Fibroblast of lung (primary cell): ENCODE results near the gene PLCG2. TPM values are rescaled to one million over a fixed set of nuclear protein-coding genes. Genes with fewer than 3 reads are reported as not detected.

Experiments used
- DNase-seq, 2 donors: peaks; one replicate each; pipeline versions ENCODE4 v3.0.0 to v3.0.0-alpha.2; 2010; ENCODE audit warnings: low read depth in 2 of 2
- H2AFZ ChIP-seq: 2 replicates; pipeline ENCODE4 v1.5.1; 2012; ENCODE audit warnings: low read length, control low read depth, inconsistent platforms
- H3K27ac ChIP-seq: 2 replicates; pipeline ENCODE4 v1.5.1; 2011; ENCODE audit warnings: low read length, control low read depth; ENCODE audit not compliant: insufficient read depth
- H3K27me3 ChIP-seq: 2 replicates; pipeline ENCODE4 v1.5.1; 2011; ENCODE audit warnings: mild to moderate bottlenecking, low read length; ENCODE audit not compliant: control insufficient read depth, insufficient read depth
- H3K36me3 ChIP-seq: 2 replicates; pipeline ENCODE4 v1.5.1; 2011; ENCODE audit warnings: low read length; ENCODE audit not compliant: control insufficient read depth, insufficient read depth
- H3K4me1 ChIP-seq: 2 replicates; pipeline ENCODE4 v1.5.1; 2011; ENCODE audit warnings: low read length; ENCODE audit not compliant: control insufficient read depth, insufficient read depth; ENCODE audit errors: extremely low read depth
- H3K4me2 ChIP-seq: 2 replicates; pipeline ENCODE4 v1.5.1; 2011; ENCODE audit warnings: low read length, control low read depth; ENCODE audit not compliant: insufficient read depth; ENCODE audit errors: extremely low read depth
- H3K4me3 ChIP-seq, 4 experiments: fragments of 200-600 bp in 1 of 4; sonication (generic) in 1 of 4; replicated peaks in 1 of 4; 2 replicates each; pipeline ENCODE4 v1.5.1; 2011 to 2016; ENCODE audit warnings: low read length in 4 of 4, low read depth in 3 of 4, mild to moderate bottlenecking in 3 of 4, control low read depth in 2 of 4, inconsistent platforms in 1 of 4, mixed read lengths in 1 of 4; ENCODE audit not compliant: insufficient read depth in 1 of 4; ENCODE audit errors: control extremely low read depth in 1 of 4
- H3K79me2 ChIP-seq: 2 replicates; pipeline ENCODE4 v1.5.1; 2012; ENCODE audit warnings: mild to moderate bottlenecking, low read length, inconsistent platforms; ENCODE audit not compliant: control insufficient read depth, insufficient read depth
- H3K9ac ChIP-seq: 2 replicates; pipeline ENCODE4 v1.5.1; 2011; ENCODE audit warnings: mild to moderate bottlenecking, low read length, control low read depth; ENCODE audit not compliant: insufficient read depth
- H3K9me3 ChIP-seq: 2 replicates; pipeline ENCODE4 v1.5.1; 2012; ENCODE audit warnings: low read depth, low read length; ENCODE audit not compliant: control insufficient read depth, insufficient read depth
- H4K20me1 ChIP-seq: 2 replicates; pipeline ENCODE4 v1.5.1; 2011; ENCODE audit warnings: low read length; ENCODE audit not compliant: control insufficient read depth, insufficient read depth; ENCODE audit errors: extremely low read depth
- CTCF ChIP-seq, 2 donors: IDR thresholded peaks in 1 of 2; conservative IDR thresholded peaks in 1 of 2; 1 replicate in 1 of 2; 2 replicates in 1 of 2; pipeline ENCODE4 v1.5.1; 2011 to 2012; ENCODE audit warnings: low read length in 2 of 2, control low read depth in 1 of 2, inconsistent platforms in 1 of 2, low read depth in 1 of 2, mild to moderate bottlenecking in 1 of 2
- EZH2 ChIP-seq: IDR thresholded peaks from 2 replicates; pipeline ENCODE4 v1.5.1; 2012; ENCODE audit warnings: low read length, control low read depth, mild to moderate bottlenecking; ENCODE audit errors: missing control alignments
- polyA plus RNA-seq, 2 donors: library from polyadenylated mRNA; depleted of rRNA in 1 of 2; stranded (reverse) in 1 of 2; unstranded in 1 of 2; fragments of >200 nt; gene quantifications; 2 replicates each; pipeline ENCODE4 v1.2.1, GENCODE V29; 2011 to 2012; ENCODE audit warnings: missing spikeins in 1 of 2
- total RNA-seq: library from RNA; depleted of rRNA; stranded (reverse); fragments of >200 nt; gene quantifications from 2 replicates; pipeline ENCODE4 v1.2.1, GENCODE V29; 2014

Gene PLCG2
- total and polyA plus RNA-seq, 2 donors (not counting 1 experiment from before 2014, with no cell fraction given), result 0.53 to 0.66 TPM

- Histone ChIP-seq H3K27ac (no peak overlapping the region), H3K9ac (no peak overlapping the region), H3K27me3 (peaks cover 4% of the 10 kb centered on the region), H3K9me3 (no peaks in the 10 kb centered on the region), H3K4me2 (no peak overlapping the region), H3K36me3 (no peaks in the 10 kb centered on the region), H3K79me2 (no peaks in the 10 kb centered on the region), H2AFZ (no peak overlapping the region), H3K4me1 (peaks cover 4% of the 10 kb centered on the region), H4K20me1 (no peaks in the 10 kb centered on the region), H3K4me3 (no peak overlapping the region)
- no peak for DNase-seq
- TF ChIP-seq CTCF (conservative IDR thresholded peaks at IDR 0.05 in 1 of 2, IDR thresholded peaks at IDR 0.05 in 1 of 2; ENCODE audit: low read depth in 1 of 2, low read length in 2 of 2) (peak in 1 of 2 donors; percentile 5), EZH2 (no peak)
Observed at GRCh38 chr16:81939164-81940056, 160.3 kb downstream of the PLCG2 start.

GRCh38 chr16:81940781-81941560, 161.9 kb downstream of the PLCG2 start:
- Histone ChIP-seq H3K9me3 (no peaks in the 10 kb centered on the region), H3K4me1 (peaks cover 4% of the 10 kb centered on the region), H3K27ac (no peak overlapping the region), H3K9ac (no peak overlapping the region), H3K27me3 (peaks cover 4% of the 10 kb centered on the region), H3K4me3 (no peak overlapping the region), H3K79me2 (no peaks in the 10 kb centered on the region), H3K4me2 (no peak overlapping the region), H3K36me3 (no peaks in the 10 kb centered on the region), H4K20me1 (no peaks in the 10 kb centered on the region), H2AFZ (no peak overlapping the region)
- no peak for TF ChIP-seq EZH2
- TF ChIP-seq CTCF (conservative IDR thresholded peaks at IDR 0.05 in 1 of 2, IDR thresholded peaks at IDR 0.05 in 1 of 2; ENCODE audit: low read depth in 1 of 2, low read length in 2 of 2), result peak; percentile 35 to 55
- peak; percentile 73 to 87 for DNase-seq

- Histone ChIP-seq H4K20me1 (no peaks in the 10 kb centered on the region), H3K4me2 (no peak overlapping the region), H3K4me3 (no peak overlapping the region), H3K79me2 (no peaks in the 10 kb centered on the region), H3K9me3 (no peaks in the 10 kb centered on the region), H3K9ac (no peak overlapping the region), H3K4me1 (peaks cover 4% of the 10 kb centered on the region), H3K27me3 (no peaks in the 10 kb centered on the region), H3K36me3 (no peaks in the 10 kb centered on the region), H3K27ac (no peak overlapping the region), H2AFZ (no peak overlapping the region)
- no peak for DNase-seq
- TF ChIP-seq EZH2 (no peak), CTCF (conservative IDR thresholded peaks at IDR 0.05 in 1 of 2, IDR thresholded peaks at IDR 0.05 in 1 of 2; ENCODE audit: low read depth in 1 of 2, low read length in 2 of 2) (no peak)
Observed at GRCh38 chr16:81942007-81942601, 163.0 kb downstream of the PLCG2 start.
